Measurements from ENCODE around the gene GJB4.

GJB4 gene

GRCh38 chr1:34779526-34779925, 20.0 kb downstream of the GJB4 start:
- H3K4me3 Mint-ChIP-seq, result no peak overlapping the region
- H3K4me1 Mint-ChIP-seq (ENCODE audit: low read depth), result no peaks in the 10 kb centered on the region
- H3K9me3 Mint-ChIP-seq, result no peaks in the 10 kb centered on the region
- peaks cover 53% of the 10 kb centered on the region for H3K27me3 Mint-ChIP-seq (ENCODE audit: low read depth)
- H3K27ac Mint-ChIP-seq, result no peak overlapping the region
- no peaks in the 10 kb centered on the region for H3K36me3 Mint-ChIP-seq (ENCODE audit: low read depth)

DNA sequence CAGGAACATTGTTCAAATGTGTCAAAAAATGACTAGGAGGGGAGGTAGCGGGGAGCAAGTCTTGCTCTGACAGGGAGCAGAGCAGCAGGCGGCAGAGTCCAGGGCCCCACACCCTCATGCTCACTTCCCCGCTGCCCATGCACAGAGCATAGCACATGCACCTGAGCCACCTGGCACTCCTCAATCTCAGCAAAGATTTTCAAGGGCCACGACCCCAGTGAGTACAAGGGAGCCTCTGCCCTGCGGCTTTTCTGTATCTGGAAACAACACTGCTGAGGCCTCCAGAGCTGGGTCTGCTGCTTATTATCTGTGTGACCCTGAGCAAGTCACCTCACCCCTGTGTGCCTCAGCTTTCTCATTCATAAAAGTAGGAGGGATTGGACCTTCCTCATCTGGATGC, 20.4 kb downstream of the GJB4 start:
- Mint-ChIP-seq H3K27ac (no peak overlapping the region), H3K9me3 (no peaks in the 10 kb centered on the region), H3K36me3 (ENCODE audit: low read depth) (no peaks in the 10 kb centered on the region), H3K4me3 (no peak overlapping the region), H3K4me1 (ENCODE audit: low read depth) (no peaks in the 10 kb centered on the region), H3K27me3 (ENCODE audit: low read depth) (peaks cover 53% of the 10 kb centered on the region)

GRCh38 chr1:34780528-34780927, 21.0 kb downstream of the GJB4 start:
- no peaks in the 10 kb centered on the region for H3K4me1 Mint-ChIP-seq (ENCODE audit: low read depth)
- H3K36me3 Mint-ChIP-seq (ENCODE audit: low read depth), result no peaks in the 10 kb centered on the region
- H3K27me3 Mint-ChIP-seq (ENCODE audit: low read depth), result peaks cover 53% of the 10 kb centered on the region
- no peaks in the 10 kb centered on the region for H3K9me3 Mint-ChIP-seq
- no peak overlapping the region for H3K27ac Mint-ChIP-seq
- H3K4me3 Mint-ChIP-seq, result no peak overlapping the region

GRCh38 chr1:34781071-34781843, 21.7 kb downstream of the GJB4 start, which contains the start of gene GJB3:
Gene GJB3, plus strand, starts transcription at chr1:34781214. Its CDS starts 3,549 bp downstream, at chr1:34784763.
- no peaks in the 10 kb centered on the region for H3K4me1 Mint-ChIP-seq (ENCODE audit: low read depth)
- H3K4me3 Mint-ChIP-seq, result no peak within 1 kb of the TSS
- no peaks in the 10 kb centered on the region for H3K9me3 Mint-ChIP-seq
- no peak within 1 kb of the TSS for H3K27ac Mint-ChIP-seq
- peaks cover 53% of the 10 kb centered on the region for H3K27me3 Mint-ChIP-seq (ENCODE audit: low read depth)
- no peaks in the 10 kb centered on the region for H3K36me3 Mint-ChIP-seq (ENCODE audit: low read depth)

GRCh38 chr1:34781844-34782391, 22.4 kb downstream of the GJB4 start:
- peaks cover 3% of the 10 kb centered on the region for H3K4me1 Mint-ChIP-seq (ENCODE audit: low read depth)
- H3K9me3 Mint-ChIP-seq, result no peaks in the 10 kb centered on the region
- no peak overlapping the region for H3K27ac Mint-ChIP-seq
- H3K27me3 Mint-ChIP-seq (ENCODE audit: low read depth), result peaks cover 58% of the 10 kb centered on the region
- H3K36me3 Mint-ChIP-seq (ENCODE audit: low read depth), result no peaks in the 10 kb centered on the region
- H3K4me3 Mint-ChIP-seq, result no peak overlapping the region

DNA sequence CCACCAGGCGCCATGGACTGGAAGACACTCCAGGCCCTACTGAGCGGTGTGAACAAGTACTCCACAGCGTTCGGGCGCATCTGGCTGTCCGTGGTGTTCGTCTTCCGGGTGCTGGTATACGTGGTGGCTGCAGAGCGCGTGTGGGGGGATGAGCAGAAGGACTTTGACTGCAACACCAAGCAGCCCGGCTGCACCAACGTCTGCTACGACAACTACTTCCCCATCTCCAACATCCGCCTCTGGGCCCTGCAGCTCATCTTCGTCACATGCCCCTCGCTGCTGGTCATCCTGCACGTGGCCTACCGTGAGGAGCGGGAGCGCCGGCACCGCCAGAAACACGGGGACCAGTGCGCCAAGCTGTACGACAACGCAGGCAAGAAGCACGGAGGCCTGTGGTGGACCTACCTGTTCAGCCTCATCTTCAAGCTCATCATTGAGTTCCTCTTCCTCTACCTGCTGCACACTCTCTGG, 25.2 kb downstream of the GJB4 start:
- Mint-ChIP-seq H3K4me1 (ENCODE audit: low read depth) (peaks cover 5% of the 10 kb centered on the region), H3K9me3 (no peaks in the 10 kb centered on the region), H3K36me3 (ENCODE audit: low read depth) (no peaks in the 10 kb centered on the region), H3K4me3 (no peak overlapping the region), H3K27ac (no peak overlapping the region), H3K27me3 (ENCODE audit: low read depth) (peaks cover 38% of the 10 kb centered on the region)

- no peak overlapping the region for H3K4me3 Mint-ChIP-seq
- H3K4me1 Mint-ChIP-seq (ENCODE audit: low read depth), result peaks cover 9% of the 10 kb centered on the region
- H3K27ac Mint-ChIP-seq, result no peak overlapping the region
- H3K9me3 Mint-ChIP-seq, result no peaks in the 10 kb centered on the region
- peaks cover 32% of the 10 kb centered on the region for H3K27me3 Mint-ChIP-seq (ENCODE audit: low read depth)
- no peaks in the 10 kb centered on the region for H3K36me3 Mint-ChIP-seq (ENCODE audit: low read depth)
Measured at GRCh38 chr1:34785231-34785874, 25.8 kb downstream of the GJB4 start.

- Mint-ChIP-seq H3K4me3 (no peak overlapping the region), H3K36me3 (ENCODE audit: low read depth) (no peaks in the 10 kb centered on the region), H3K4me1 (ENCODE audit: low read depth) (peaks cover 12% of the 10 kb centered on the region), H3K9me3 (no peaks in the 10 kb centered on the region), H3K27ac (no peak overlapping the region), H3K27me3 (ENCODE audit: low read depth) (peaks cover 27% of the 10 kb centered on the region)
Measured at GRCh38 chr1:34785875-34786470, 26.4 kb downstream of the GJB4 start.

DNA sequence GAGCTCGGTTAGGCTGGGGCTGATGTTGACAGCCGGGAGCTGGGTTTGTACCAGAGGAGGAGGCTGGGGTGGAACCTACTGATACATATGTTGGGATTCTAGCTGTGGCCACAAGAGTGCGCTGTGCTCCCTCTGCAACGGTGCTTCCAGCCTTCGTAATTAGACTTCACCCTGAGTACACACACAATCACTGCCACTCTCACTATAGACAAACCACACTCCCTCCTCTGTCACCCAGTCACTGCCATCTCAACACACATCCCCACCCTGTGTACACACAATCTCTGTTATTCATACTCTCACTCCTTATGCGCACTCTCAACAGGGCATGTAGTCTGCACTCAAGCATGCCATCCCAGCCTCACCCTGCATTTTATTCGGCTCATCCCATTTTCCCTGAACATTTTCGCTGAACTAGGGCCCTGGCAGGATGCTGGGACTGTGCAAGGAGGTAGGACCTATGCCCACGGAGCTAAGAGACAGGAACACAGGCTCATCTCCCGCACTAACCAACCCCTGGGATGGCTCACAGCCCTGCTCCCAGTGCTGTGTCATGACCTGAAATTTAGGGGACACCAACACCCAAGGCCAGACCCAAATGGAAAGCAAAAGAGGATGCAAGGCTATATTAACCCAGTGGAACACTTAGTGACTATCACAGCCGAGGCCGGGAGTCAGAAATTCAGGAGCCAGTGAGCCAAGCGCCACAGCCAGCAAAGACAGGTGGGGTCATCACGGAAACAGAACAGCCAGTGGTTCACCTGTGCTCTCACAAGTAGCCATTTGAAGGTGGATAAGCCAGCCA, 27.2 kb downstream of the GJB4 start:
- H3K4me1 Mint-ChIP-seq (ENCODE audit: low read depth), result peaks cover 12% of the 10 kb centered on the region
- no peak overlapping the region for H3K27ac Mint-ChIP-seq
- H3K9me3 Mint-ChIP-seq, result no peaks in the 10 kb centered on the region
- H3K4me3 Mint-ChIP-seq, result no peak overlapping the region
- no peaks in the 10 kb centered on the region for H3K36me3 Mint-ChIP-seq (ENCODE audit: low read depth)
- peaks cover 26% of the 10 kb centered on the region for H3K27me3 Mint-ChIP-seq (ENCODE audit: low read depth)

DNA sequence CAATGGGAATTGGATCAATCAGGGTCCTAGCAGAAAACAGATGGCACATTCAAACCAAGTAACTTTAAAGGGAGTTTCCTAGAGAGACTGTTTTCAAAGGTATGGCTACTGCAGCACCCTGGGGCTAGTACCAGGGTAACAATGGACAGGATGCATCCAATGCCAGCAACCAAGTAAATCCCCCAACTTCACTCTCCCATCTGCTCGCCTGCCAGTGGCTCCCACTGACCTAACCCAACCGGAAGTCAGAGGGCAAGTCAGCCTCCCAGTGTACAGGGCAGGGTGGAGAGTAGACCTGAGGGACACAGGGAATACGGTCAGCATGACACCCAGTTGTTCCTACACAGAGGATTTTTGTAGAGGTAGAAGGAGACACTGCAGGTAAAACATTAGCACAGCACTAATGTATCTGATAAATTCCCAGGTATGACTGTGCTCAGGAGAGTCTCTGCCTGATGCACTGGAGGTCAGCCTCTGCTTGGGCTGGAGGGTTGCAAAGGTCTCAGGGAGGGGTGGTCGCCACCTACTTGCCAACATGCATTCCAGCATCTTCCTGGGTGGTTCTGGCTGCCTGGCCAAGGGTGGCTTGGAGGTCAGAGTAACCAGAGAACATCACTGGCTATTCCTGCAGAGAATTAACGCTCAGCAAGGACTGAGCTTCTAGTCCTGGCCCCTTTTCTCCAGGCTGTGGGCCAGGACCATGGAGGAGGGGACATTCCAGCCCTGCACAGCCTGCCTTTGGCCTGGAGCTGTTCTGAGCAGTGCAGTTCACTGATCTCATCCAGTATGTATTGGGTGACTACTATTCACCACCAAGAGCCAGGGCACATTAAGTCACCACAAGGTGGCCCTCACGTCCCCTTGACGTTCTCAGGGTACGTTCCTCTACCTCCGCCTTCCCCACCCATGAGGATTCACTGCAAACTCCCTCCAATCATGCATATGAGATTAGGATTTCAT, 28.2 kb downstream of the GJB4 start:
- Mint-ChIP-seq H3K27me3 (ENCODE audit: low read depth) (peaks cover 18% of the 10 kb centered on the region), H3K36me3 (ENCODE audit: low read depth) (no peaks in the 10 kb centered on the region), H3K9me3 (no peaks in the 10 kb centered on the region), H3K4me3 (no peak overlapping the region), H3K4me1 (ENCODE audit: low read depth) (peaks cover 15% of the 10 kb centered on the region), H3K27ac (no peak overlapping the region)

DNA sequence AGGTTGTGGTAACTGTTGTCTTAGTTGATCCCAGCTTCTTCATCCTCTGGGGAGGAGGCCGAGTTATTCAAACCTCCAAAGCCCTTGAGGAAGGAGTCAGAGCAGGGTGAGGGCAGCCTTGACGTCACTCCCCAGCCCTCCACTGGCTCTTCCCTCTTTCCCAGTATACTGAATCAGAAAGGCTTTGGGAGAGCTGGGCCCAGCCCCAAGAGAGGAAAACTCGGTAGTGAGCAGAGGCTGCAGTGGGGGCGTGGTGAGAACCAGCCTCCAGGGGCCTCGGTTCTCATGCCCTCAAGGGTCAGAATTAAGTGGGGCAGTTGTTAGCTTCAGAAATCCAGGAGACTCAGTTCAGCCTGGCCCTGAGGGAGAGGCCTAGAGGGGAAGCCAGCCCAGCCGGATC, 31.4 kb downstream of the GJB4 start:
- Mint-ChIP-seq H3K27me3 (ENCODE audit: low read depth) (peaks cover 5% of the 10 kb centered on the region), H3K9me3 (no peaks in the 10 kb centered on the region), H3K36me3 (ENCODE audit: low read depth) (no peaks in the 10 kb centered on the region), H3K27ac (no peak overlapping the region), H3K4me3 (no peak overlapping the region), H3K4me1 (ENCODE audit: low read depth) (peaks cover 15% of the 10 kb centered on the region)

GRCh38 chr1:34792424-34792823, 32.9 kb downstream of the GJB4 start:
- Mint-ChIP-seq H3K36me3 (ENCODE audit: low read depth) (no peaks in the 10 kb centered on the region), H3K4me1 (ENCODE audit: low read depth) (peaks cover 14% of the 10 kb centered on the region), H3K27ac (no peak overlapping the region), H3K4me3 (peak overlapping the region; percentile 59), H3K9me3 (no peaks in the 10 kb centered on the region), H3K27me3 (ENCODE audit: low read depth) (no peaks in the 10 kb centered on the region)
